ENCODE data around the gene TSEN15. TPM values are rescaled to one million over a fixed set of nuclear protein-coding genes. Genes with fewer than 3 reads are reported as not detected.

TSEN15 gene
- total RNA-seq, 4 donors from 2014 or later: 14.8 to 24.7 (median 21.3) TPM

- WGBS: 84% methylated on average over 2 of the region's 2 CpGs
- no peak overlapping the region for H3K27ac ChIP-seq
Observed at GRCh38 chr1:184019506-184019905, 32.0 kb upstream of the TSEN15 start.

DNA sequence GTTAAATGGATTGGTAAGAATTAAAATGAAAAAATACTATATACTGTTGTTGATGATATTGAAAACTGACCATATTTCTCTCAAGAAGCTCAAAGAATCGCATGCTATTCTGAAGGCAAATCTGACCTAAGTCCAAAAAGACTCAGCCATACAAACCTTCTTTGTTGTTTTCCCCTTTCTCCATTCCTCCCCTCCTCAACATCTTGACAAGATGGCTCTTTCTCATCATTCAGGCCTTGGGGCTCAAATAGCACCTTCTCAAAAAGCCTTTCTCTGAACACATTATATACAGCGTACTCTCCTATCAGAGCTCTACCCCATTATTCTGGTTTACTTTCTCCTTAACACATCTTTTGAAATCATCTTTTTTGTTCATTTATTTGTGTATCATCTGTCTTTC lies 31.2 kb upstream of the TSEN15 start:
- Histone ChIP-seq H3K4me3 (no peak overlapping the region), H3K36me3 (no peaks in the 10 kb centered on the region), H3K9me3 (no peaks in the 10 kb centered on the region), H3K27ac (no peak overlapping the region), H3K4me1 (peaks cover 15% of the 10 kb centered on the region), H3K27me3 (no peaks in the 10 kb centered on the region)
- TF ChIP-seq POLR2A (IDR thresholded peaks at IDR 0.05) (no peak), EP300 (IDR thresholded peaks at IDR 0.05) (no peak), POLR2AphosphoS5 (IDR thresholded peaks at IDR 0.05) (no peak)
- TF ChIP-seq, protein P1, sequence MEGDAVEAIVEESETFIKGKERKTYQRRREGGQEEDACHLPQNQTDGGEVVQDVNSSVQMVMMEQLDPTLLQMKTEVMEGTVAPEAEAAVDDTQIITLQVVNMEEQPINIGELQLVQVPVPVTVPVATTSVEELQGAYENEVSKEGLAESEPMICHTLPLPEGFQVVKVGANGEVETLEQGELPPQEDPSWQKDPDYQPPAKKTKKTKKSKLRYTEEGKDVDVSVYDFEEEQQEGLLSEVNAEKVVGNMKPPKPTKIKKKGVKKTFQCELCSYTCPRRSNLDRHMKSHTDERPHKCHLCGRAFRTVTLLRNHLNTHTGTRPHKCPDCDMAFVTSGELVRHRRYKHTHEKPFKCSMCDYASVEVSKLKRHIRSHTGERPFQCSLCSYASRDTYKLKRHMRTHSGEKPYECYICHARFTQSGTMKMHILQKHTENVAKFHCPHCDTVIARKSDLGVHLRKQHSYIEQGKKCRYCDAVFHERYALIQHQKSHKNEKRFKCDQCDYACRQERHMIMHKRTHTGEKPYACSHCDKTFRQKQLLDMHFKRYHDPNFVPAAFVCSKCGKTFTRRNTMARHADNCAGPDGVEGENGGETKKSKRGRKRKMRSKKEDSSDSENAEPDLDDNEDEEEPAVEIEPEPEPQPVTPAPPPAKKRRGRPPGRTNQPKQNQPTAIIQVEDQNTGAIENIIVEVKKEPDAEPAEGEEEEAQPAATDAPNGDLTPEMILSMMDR (IDR thresholded peaks at IDR 0.05): no peak
- no peak for DNase-seq (ENCODE audit: low spot score in 2 of 2)
- WGBS: 92% methylated on average over 2 of the region's 2 CpGs

More at GRCh38 chr1:184019506-184019905, 32.0 kb upstream of the TSEN15 start:
- Histone ChIP-seq H3K4me3 (no peak overlapping the region), H3K27me3 (no peaks in the 10 kb centered on the region), H3K36me3 (no peaks in the 10 kb centered on the region), H3K9me3 (no peaks in the 10 kb centered on the region), H3K4me1 (peaks cover 15% of the 10 kb centered on the region)
- no peak for DNase-seq (ENCODE audit: low spot score in 2 of 2)
- no peak for TF ChIP-seq POLR2AphosphoS5 (IDR thresholded peaks at IDR 0.05)

- TF ChIP-seq EP300 (IDR thresholded peaks at IDR 0.05): no peak
- no peak for TF ChIP-seq POLR2A (IDR thresholded peaks at IDR 0.05)
- TF ChIP-seq, protein P1 (IDR thresholded peaks at IDR 0.05): no peak
- no peak for TF ChIP-seq POLR2AphosphoS5 (IDR thresholded peaks at IDR 0.05)
- no peaks in the 10 kb centered on the region for H3K36me3 ChIP-seq
- no peaks in the 10 kb centered on the region for H3K9me3 ChIP-seq
- H3K27ac ChIP-seq: no peak overlapping the region
- H3K4me1 ChIP-seq: peaks cover 15% of the 10 kb centered on the region
- no peak for DNase-seq (ENCODE audit: low spot score in 2 of 2)
- H3K4me3 ChIP-seq: no peak overlapping the region
- 72% methylated on average over 3 of the region's 3 CpGs for WGBS
- H3K27me3 ChIP-seq: no peaks in the 10 kb centered on the region
Observed at GRCh38 chr1:184020855-184021254, 30.7 kb upstream of the TSEN15 start.

DNA sequence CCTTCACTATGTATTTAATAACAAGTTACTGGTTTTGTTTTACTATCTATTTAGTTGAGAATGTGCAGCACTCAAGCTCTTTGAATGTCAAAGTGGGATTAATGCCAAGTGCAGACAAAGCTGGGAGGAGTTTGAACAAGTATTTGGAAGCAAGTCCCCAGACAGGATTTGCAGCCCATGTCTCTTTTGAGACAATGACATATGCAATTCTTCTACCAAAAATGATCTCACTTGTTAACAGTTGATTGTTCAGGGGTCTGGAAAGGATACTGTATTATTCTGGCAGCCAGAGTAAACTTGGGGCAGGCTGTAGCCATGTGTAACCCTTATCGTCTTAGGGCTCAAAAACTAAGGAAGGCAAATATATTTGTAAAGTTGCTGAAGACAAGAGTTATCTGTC lies 29.8 kb upstream of the TSEN15 start:
- WGBS: 52% methylated on average over 1 of the region's 1 CpG
- Histone ChIP-seq H3K9me3 (no peaks in the 10 kb centered on the region), H3K4me1 (peaks cover 15% of the 10 kb centered on the region), H3K36me3 (no peaks in the 10 kb centered on the region), H3K4me3 (no peak overlapping the region), H3K27me3 (no peaks in the 10 kb centered on the region), H3K27ac (no peak overlapping the region)
- TF ChIP-seq EP300 (IDR thresholded peaks at IDR 0.05) (no peak), POLR2AphosphoS5 (IDR thresholded peaks at IDR 0.05) (no peak), POLR2A (IDR thresholded peaks at IDR 0.05) (no peak)
- TF ChIP-seq, protein P1 (IDR thresholded peaks at IDR 0.05): no peak
- DNase-seq (ENCODE audit: low spot score in 2 of 2): no peak

DNA sequence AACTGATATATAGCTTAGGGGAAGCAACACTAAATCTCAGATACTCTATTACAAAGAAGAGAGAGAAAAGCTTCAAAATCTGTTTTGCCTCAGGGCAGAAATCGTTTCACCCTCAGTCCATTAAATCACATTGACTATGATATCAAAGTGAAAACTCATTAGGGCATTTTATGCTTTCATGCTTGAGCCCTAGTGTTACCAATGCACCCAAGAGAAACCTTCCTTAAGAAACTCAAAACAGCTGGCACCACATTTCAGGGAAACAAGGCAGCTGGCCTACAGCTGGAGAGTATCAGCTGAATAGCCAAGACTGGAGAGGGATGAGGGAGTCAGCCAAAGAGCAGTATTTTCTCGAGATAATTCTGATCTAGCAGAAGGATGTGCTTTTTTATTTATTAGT lies 28.9 kb upstream of the TSEN15 start:
- 40% methylated on average over 2 of the region's 2 CpGs for WGBS
- no peak for TF ChIP-seq EP300 (IDR thresholded peaks at IDR 0.05)
- TF ChIP-seq, protein P1 (IDR thresholded peaks at IDR 0.05): no peak
- no peak for TF ChIP-seq POLR2A (IDR thresholded peaks at IDR 0.05)
- no peak for TF ChIP-seq POLR2AphosphoS5 (IDR thresholded peaks at IDR 0.05)
- H3K4me3 ChIP-seq: no peak overlapping the region
- H3K9me3 ChIP-seq: no peaks in the 10 kb centered on the region
- no peak overlapping the region for H3K27ac ChIP-seq
- no peaks in the 10 kb centered on the region for H3K27me3 ChIP-seq
- DNase-seq (ENCODE audit: low spot score in 2 of 2): no peak
- no peaks in the 10 kb centered on the region for H3K36me3 ChIP-seq
- peaks cover 15% of the 10 kb centered on the region for H3K4me1 ChIP-seq

DNA sequence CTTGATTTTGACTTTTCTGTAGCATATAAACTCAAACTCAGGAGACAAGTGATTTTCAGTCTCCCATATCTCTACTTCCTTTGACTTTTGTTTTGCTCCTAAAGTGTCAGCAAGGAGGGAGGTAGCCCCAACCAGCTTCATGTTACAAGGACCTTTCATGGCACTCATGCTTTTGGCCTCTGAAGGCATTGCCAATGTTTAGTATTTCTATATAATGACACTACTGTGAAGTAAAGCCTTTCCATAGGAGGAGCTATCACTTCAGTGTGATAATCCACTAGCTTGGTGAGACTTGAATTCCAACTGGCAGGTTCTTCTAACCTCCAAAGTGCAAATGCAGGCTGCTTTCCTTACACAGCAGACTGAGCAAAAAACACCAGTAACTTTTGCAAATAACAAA lies 28.4 kb upstream of the TSEN15 start:
- Histone ChIP-seq H3K4me3 (no peak overlapping the region), H3K9me3 (no peaks in the 10 kb centered on the region), H3K27ac (no peak overlapping the region), H3K27me3 (no peaks in the 10 kb centered on the region), H3K36me3 (no peaks in the 10 kb centered on the region), H3K4me1 (peaks cover 20% of the 10 kb centered on the region)
- no peak for DNase-seq (ENCODE audit: low spot score in 2 of 2)
- TF ChIP-seq EP300 (IDR thresholded peaks at IDR 0.05) (no peak), POLR2A (IDR thresholded peaks at IDR 0.05) (no peak), POLR2AphosphoS5 (IDR thresholded peaks at IDR 0.05) (no peak)
- TF ChIP-seq, protein P1 (IDR thresholded peaks at IDR 0.05): no peak

Measured in suprapubic skin (tissue), 4 donors.